AG08395 (cell line): Measurements from ENCODE around the gene BPIFB2.

ENCODE experiments used
- DNase-seq: peaks from one replicate; pipeline ENCODE4 v3.0.0; 2012; ENCODE audit warnings: mixed read lengths, low spot score

BPIFB2 gene

DNA sequence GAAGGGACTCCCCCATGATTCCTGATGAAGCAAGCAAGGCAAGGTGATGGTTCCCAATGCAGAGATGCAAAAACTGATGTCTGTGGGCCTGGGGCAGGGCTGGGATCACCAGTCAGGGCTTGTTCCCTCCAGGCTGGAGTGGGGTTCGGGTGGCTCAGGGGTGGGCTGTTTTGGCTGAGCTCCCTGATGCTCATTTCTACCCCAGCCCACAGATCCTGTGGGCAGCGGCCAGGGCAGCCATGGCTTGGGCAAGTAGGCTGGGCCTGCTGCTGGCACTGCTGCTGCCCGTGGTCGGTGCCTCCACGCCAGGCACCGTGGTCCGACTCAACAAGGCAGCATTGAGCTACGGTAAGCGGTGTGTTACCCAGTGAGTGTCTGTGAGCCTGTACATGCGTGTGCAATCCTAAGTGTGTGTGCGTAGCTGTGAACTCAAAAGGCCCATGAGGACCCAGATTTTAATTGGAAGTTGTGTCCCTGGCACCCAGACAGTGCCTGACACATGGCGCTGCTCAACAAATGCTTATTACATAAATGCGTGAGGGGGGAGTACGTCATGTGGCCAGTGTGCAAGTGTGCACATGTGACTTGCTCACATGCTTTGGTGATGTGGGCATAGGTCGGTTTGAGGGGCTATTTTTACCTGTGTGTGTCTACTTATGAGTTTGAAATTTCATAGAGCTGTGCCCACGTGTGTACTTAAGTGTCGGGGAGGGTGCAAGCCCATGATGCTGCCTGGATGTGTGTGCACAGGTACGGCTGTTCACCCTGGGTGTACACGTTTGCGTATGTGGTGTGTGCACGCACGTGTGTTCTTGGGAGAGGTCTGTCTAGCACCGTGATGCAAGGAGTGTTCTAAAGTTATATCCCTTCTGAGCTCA is 1.1 kb downstream of the BPIFB2 start:
- no peak for DNase-seq

DNA sequence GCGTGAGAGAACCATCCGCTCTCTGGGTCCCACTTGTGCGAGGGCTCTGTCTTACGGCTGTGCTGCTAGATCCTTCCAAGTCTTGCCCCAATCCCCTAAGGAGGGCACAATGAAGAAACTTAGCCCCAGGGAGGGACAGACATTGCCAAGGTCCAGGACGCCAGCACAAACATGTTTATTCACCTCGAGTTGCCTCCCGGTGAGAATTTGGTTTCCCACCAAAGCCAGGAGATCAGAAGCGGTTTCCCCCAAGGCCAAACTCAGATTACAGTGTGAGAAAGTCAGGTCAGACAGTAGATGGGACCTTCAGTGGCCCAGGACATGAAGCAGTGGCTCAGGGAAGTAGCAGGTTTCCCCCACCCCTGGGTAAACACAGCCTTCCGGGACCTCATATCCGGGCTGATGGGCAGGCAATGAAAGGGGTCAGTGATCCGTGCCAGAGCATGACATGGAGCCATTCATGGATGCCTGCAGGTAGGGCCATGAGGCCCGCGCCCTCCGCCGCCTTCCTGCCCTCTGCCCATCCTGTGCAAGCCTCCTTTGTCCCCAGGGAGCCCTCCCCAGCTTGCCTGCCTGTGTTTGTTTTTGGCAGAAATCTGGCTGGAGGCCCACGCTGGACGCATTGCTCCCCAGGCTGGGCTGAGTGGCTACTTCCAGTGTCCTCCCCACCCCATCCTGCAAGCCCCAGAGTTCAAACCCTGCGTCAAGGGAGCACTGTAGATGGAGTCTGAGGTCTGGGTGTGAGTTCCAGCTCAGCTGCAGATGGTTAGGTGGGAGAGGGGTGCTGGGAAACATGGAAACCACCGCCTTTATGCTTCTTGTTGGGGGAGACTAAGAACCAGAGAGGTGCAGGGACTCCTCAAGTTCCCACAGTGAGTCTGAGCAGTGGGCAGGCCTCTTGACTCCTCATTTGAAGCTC is 2.0 kb downstream of the BPIFB2 start:
- no peak for DNase-seq

DNA sequence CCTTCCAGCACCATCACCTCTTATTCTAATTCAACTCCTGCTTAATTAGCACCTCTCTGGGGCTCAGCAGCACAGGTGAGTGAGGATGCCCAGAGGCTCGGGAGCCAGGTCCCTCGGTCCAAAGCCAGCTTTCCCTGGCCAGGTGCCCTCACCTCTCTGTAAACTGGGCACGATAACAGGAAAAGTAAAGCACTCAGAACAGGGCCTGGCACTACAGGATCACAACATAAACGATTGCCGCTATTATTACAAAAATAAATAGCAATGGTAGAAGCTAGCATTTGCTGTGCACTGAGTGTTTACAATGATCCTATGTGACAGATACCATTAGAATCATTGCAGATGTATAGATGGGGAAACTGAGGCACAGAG is 2.6 kb downstream of the BPIFB2 start:
- DNase-seq = no peak

DNA sequence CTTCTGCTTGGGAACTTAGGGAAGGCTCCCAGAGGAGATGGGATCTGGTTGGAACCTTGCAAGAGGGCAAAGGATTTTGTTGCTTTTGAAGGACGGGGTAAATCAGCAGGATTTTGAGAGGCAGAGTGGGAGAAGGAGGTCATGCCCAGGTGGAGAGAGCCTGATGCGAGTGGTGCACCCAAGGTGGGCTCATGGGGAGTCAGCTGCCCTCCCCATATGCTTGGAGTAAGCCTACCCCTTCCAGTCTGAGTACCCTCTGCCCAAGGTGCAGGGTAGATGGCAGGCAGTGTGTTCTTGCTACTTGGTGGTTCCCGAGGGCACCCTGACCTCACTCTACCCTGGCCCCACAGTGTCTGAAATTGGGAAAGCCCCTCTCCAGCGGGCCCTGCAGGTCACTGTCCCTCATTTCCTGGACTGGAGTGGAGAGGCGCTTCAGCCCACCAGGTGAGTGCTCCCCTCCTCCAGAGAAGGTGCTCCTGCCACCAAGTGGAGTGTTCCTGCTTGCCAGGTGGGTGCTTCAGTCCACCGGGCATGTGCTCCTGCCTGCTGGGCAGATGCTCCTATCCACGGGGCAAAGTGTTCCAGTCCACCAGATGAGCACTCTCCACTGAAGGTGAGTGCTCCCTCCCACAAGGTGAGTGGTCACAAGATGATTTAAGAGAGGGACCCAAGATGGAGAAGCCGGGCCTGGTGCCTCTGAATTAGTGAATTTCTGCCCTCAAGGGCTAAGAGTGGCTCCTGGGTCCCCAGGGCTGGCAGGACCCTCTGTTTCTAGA is 3.4 kb downstream of the BPIFB2 start:
- no peak for DNase-seq

DNA sequence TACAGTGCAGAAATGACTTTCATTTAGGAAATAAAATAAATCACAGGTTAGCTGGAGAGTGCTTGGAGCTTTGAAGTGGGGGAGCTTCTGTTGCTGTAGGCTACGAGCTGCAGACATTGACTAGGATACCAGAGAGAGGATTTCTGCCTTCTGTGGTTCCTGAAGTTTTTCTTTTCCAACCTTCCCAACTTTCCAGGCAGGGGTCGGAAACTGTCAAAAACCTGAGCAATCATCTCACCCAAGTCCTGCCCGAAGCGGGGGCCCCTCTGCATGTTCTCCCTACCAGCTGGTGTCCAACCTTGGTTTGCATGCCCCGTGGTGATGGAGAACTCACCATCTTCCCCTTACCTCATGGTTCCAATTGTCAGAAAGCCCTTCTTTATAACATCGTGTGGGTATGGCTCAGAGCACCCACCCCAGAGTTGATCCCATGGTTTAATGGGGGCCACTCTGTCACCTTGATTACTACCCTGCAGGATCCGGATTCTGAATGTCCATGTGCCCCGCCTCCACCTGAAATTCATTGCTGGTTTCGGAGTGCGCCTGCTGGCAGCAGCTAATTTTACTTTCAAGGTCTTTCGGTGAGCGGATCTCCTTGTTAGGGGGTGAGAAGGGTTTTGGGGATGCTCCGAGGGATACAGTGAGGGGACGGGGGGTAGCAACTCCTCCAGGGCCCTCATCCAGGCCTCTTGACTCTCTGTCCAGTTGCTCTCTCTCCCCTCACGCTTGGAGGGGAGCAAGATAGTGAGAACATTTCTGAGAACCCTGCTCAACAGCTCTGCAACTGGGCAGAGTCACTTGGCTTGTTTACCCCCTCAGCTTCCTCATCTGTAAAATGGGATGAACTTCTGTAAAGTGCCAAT is 5.1 kb downstream of the BPIFB2 start:
- no peak for DNase-seq

DNA sequence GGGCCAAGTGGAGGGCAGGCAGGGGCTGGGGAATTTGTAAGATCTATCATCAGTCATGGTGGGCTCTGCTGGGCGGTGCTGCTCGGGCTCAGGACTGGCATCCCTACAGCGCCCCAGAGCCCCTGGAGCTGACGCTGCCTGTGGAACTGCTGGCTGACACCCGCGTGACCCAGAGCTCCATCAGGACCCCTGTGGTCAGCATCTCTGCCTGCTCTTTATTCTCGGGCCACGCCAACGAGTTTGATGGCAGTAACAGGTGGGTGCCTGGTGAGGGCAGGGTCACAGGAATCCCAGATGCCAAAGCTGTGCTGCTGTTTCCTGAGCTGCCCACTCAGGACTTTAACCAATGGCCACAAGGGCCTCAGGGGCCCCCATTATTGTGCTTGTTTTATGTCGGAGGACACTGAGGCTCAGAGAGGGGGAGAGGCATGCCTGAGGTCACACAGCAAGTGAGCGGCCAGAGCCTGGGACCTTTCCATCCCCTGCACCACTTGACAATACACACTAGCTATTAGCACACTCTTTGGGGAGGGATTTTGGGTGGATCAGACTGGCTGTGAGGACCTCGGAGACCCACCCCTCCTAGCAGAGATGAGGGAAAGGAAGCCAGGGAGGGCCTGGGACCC is 6.3 kb downstream of the BPIFB2 start:
- DNase-seq = no peak

DNA sequence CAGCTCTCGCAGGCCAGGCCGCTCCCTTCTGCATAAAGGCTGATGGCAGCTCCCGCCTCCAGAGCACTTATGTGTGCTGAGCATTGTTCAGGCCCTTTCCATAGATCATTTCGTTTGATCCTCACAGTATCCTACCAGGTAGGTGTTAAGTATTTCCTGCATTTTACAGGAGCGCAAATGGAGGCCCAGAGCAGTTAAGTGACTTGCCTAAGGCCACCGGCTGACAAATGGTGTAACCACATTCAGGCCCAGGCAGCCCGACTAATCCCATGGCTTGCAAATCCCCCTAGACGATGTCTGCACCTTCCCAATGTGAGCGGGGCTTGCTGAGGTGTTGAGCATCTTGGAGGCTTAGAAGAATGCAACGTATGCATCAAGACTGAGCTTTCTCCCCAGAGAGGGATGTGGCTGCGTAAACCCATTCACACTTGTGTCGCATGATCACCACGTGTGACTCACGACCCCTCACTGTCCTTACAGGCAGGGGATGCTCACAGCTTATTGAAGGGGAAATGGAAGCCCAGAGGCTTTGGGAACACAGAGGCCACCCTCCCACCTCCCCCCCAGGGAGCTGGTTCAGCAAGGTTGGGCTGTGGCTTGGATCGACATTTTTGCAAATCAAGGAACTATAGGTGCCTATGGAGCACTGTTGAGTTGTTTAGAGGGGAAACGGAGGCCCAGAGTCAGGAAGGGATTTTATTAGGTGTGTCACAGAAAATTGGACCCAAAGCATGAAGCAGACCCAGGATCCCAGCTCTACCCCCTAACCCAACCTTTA is 7.0 kb downstream of the BPIFB2 start:
- no peak for DNase-seq

DNA sequence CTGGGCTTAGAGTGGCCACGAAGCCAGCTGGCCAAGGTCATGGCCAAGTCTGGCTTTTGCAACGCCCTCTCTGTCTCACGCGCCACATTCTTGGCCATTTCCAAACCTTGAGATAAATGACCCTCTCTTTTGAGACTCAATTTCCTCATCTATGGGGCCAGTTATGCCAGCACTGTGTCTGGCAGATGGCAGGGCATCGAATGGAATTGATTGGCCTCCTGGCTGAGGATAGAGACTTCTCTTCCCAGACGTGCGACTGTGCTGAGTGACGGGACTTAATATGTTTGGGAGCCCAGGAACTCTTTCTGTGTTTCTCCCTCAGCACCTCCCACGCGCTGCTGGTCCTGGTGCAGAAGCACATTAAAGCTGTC is 7.6 kb downstream of the BPIFB2 start:
- no peak for DNase-seq

DNA sequence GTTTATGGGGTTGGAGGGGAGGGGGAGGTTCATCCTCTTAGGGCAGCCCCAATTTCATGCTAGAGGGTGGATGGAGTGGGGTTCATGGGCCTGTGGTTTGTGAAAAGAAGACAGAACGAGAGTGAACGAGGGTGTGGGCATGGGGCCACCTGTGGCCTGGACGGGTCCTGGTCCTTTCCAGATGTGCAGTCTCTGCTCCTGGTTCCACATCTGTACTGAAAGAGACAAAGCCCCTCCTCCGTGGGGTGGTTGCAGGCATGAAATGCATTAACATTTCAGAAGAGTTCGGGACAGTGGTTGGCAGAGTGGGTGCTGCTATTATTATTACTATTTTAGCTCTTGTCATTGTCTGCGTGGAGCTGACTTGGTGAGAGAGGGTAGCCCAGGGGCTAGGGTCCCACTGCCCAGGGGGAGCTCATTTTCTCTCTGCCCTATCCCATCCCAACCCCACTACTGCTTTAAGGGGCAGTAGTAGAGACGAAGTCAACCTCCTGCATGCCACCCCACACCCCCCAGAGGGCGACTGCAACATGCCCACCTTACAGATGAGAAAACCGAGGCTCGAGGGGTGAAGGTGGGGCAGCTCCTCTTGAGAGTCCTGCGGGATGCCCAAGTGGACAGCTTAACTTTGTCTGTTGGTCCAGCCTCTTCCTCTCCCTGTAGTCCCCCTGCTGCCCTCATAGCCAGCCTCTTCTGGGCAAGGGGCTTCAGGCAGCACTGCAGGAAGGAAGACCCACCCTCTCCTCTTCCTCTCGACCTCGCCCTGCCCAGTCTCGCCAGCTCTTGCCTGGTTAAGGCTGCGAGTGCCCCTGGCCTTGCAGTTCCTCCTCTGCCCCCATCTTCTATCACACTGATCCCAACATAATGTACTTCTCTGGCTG is 8.4 kb downstream of the BPIFB2 start:
- no peak for DNase-seq

DNA sequence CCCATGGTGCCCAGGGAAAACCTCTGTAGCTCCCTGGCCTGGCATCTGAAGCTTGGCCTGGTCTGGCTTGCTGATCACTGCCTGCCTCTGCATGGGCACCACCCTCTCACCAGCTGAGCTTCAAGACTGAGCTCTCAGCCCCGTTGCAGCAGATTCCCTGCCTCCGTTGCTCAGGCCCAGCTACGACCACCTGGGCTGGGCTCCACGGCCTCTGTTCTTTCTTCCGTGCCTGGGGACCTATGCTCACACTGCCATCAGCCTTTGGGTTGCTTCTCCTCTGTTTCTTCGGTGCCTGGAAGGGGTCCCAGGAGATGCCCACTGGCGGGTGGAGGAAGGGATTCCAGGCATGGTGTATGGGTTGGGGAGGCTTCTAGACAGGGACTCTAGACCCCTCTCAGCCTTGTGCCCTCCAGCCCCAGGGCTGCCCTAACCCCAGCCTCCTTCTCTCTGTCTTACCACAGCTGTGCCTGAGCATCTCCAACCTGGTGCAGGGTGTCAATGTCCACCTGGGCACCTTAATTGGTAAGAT is 9.1 kb downstream of the BPIFB2 start:
- DNase-seq = no peak

DNA sequence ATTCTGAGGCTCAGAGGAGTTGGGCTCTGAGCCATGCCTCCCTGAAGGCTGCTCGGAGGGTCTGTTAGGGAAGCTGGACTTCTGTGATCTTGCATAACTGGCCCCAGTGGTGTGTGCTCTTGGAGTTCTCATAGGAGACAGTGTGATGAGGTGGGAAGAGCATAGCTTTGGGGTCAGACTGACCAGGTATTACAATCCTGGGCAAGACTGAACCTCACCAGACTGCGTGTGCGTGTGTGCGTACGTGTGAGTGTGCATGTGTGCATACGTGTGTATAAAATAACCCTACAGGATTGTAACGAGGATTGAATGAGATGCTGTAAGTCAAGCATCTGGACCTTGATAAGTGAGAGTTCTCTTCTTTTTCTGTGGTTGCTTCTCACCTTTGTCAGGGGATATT is 10.0 kb downstream of the BPIFB2 start:
- no peak for DNase-seq

DNA sequence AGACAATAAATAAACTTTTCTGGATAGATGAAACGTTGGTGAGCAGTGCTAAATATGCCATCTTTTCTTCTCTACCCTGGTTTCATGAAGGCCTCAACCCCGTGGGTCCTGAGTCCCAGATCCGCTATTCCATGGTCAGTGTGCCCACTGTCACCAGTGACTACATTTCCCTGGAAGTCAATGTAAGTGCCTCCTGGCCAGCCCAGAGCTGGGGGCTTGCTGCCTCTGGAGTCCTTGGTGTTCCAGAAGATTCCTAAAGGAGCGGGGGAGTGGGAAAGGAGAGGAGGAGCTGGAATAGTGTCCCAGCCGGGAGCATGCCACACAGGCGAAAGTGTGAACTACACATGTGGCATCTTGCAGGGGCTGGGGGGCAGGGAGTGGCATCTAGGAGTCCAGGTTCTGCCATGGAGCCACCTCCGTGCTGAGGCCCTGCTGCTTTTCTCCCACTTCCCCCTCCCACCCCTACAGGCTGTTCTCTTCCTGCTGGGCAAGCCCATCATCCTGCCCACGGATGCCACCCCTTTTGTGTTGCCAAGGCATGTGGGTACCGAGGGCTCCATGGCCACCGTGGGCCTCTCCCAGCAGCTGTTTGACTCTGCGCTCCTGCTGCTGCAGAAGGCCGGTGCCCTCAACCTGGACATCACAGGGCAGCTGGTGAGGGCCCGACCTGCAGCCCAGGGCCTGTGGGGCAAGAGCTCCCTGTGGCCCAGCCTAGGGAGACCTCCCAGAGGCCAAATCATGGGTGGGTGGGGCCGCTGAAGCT is 10.8 kb downstream of the BPIFB2 start:
- DNase-seq = no peak

DNA sequence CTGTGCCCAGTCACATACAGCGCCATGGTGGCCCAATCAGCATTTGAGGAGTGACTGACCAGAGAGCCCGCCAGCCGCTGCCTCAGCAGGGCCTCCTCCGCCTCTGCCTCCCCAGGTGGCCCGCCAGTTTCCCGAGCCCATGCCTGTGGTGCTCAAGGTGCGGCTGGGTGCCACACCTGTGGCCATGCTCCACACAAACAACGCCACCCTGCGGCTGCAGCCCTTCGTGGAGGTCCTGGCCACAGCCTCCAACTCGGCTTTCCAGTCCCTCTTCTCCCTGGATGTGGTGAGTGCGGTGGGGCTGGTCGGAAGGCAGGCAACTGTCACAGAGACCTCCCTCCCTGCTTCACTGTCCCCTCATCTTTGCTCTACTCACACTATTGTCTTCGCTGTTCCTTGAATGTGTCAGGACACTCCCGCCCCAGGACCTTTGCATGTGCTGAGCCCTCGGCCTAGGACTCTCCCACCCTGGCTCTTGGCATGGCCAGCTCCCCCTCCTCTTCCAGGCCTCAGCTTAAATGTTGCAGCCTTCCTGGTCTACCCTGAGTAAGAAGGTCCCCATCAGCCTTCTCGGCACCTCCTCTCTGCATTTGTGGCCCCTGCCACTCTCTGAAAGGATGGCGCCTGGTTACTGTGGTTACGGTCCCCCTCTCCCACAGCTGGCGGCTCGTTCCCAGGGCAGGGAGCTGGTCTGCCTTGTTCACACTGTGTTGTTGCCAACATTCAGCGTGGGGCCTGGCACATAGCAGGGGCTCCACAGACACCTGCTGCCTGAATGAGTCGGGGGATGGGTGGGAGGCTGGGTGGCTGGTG is 12.2 kb downstream of the BPIFB2 start:
- no peak for DNase-seq

DNA sequence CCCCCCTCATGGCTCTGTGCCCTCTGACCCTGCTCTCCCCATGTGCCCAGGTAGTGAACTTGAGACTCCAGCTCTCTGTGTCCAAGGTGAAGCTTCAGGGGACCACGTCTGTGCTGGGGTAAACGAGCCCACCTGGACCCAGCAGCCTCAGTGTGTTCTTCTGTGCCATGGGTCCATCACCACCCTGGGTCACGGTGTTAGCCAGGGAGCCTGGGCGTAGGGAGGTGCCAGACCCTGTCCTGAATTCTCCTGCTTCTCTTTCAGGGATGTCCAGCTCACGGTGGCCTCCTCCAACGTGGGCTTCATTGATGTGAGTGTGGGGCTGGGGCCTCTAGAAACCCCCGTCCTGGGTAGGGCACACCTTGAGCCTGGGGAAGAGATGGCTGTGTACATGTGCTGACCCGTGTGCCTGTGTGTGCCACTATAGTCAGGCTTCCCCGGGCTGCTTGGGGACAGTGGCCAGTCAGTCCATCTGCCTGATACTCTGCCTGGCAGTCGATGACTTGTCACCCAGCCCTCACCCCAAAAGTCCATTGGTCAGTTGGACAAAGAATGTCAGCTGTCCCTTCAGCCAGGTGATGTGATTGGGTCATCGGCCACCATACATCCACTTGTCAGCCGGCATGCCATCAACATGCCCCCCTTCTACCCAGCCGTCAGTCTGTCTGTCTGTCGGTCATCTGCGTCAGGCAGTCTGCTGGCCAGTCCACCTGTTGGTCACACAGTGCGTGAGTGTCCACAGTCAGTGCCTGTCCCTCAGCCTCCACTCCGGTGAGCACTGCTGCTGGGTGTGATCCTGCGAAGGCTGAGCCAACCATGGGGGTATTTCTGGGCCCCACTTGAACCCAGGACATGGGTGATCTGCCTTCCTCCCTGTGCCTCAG is 13.0 kb downstream of the BPIFB2 start:
- DNase-seq = no peak

DNA sequence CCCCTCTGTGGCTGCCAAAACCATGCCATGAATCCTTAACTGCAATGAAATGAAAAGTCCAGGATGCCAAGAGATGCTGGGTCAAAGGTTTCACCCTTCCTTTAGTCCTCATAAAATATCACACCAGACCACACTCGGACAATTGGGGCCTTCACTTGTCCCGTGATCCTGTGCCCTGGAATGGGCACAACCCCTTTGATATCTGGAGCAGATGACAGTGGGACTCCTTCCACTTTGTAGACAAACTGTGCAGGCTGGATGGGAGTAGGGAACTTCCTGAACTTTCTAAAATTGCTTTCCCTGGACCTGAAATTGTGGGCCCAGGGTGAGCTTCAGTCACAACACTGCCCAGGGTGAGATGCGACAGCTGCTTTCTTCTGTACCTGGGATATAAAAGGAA is 14.4 kb downstream of the BPIFB2 start:
- DNase-seq = no peak

DNA sequence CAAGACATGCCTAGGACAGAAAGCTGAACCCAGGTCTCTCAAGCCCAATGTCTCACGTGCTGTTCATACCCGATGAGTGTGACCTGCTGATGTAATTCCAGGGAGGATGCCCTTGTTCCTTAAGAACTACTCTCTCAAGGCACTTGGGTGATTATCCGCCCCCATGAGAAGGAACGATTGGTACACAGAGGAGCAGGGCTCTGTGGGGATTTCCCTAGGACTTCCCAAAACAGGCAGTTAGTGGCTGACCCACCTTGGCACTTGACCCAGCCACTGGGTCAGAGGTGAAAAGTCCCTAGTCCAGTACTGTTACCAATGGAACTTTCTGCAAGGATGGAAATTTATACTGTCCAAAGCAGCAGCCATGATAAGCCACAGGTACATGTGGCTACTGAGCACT is 14.8 kb downstream of the BPIFB2 start:
- DNase-seq = no peak
